ENCODE measurements around the gene CABP4.
"Not testable (repeated sequence)": the region's sequence is repeated elsewhere in the genome, so short reads cannot be mapped to it uniquely, and the experiment has no call there.

The CABP4 gene

GRCh38 chr11:67482827-67483798 is 28.0 kb downstream of the CABP4 start, which contains the start of gene AIP:
Gene AIP (plus strand): TSS chr11:67483026. CDS start chr11:67483159, 133 bp downstream.
- peak; percentile 97 to 98 for DNase-seq

GRCh38 chr11:67483831-67484665 is 28.9 kb downstream of the CABP4 start:
- no peak for DNase-seq

GRCh38 chr11:67484847-67485311 is 29.7 kb downstream of the CABP4 start:
- DNase-seq: no peak

- DNase-seq: not testable (repeated sequence)
Measured at GRCh38 chr11:67485873-67486361, 30.8 kb downstream of the CABP4 start.

GRCh38 chr11:67486481-67487195 is 31.5 kb downstream of the CABP4 start:
- no peak for DNase-seq

GRCh38 chr11:67489203-67489884 is 34.2 kb downstream of the CABP4 start:
- no peak for DNase-seq

- DNase-seq: no peak
Measured at GRCh38 chr11:67489885-67490726, 35.0 kb downstream of the CABP4 start.

- no peak for DNase-seq
Measured at GRCh38 chr11:67490727-67491065, 35.5 kb downstream of the CABP4 start.

- DNase-seq: no peak
Measured at GRCh38 chr11:67491276-67492068, 36.3 kb downstream of the CABP4 start.

- DNase-seq: no peak
Measured at GRCh38 chr11:67492069-67492727, 37.0 kb downstream of the CABP4 start.

GRCh38 chr11:67492801-67493547 is 37.8 kb downstream of the CABP4 start:
- DNase-seq: no peak

- DNase-seq: no peak
Measured at GRCh38 chr11:67493548-67494370, 38.6 kb downstream of the CABP4 start.

GRCh38 chr11:67494371-67495233 is 39.4 kb downstream of the CABP4 start:
- DNase-seq: no peak

- no peak for DNase-seq
Measured at GRCh38 chr11:67495234-67496005, 40.3 kb downstream of the CABP4 start.

- DNase-seq: no peak
Measured at GRCh38 chr11:67496113-67496512, 41.0 kb downstream of the CABP4 start.

All from hippocampal formation (tissue), 2 donors.